Hepatocyte (in vitro differentiated cells): ENCODE measurements around the gene S1PR3.

Experiments used
- CTCF ChIP-seq: fragments of 200-600 bp; sonication (generic); IDR thresholded peaks from 2 replicates; pipeline ENCODE4 v1.5.1; 2016; ENCODE audit warnings: antibody characterized with exemption, mild to moderate bottlenecking; ENCODE audit not compliant: poor library complexity
- EZH2 ChIP-seq: fragments of 200-600 bp; sonication (generic); IDR thresholded peaks from 2 replicates; pipeline ENCODE4 v1.6.1; 2016; ENCODE audit warnings: antibody characterized with exemption, mild to moderate bottlenecking, borderline replicate concordance
- EZH2phosphoT487 ChIP-seq: fragments of 200-600 bp; sonication (generic); IDR thresholded peaks from one replicate; pipeline ENCODE4 v1.6.1; 2018; ENCODE audit warnings: antibody characterized with exemption, mild to moderate bottlenecking, low read depth, moderate library complexity; ENCODE audit not compliant: unreplicated experiment, severe bottlenecking

GRCh38 chr9:88957526-88957925 is 33.7 kb upstream of the S1PR3 start:
- TF ChIP-seq EZH2phosphoT487 = no peak
- no peak for TF ChIP-seq CTCF
- TF ChIP-seq EZH2 = no peak
